ENCODE data around the gene ENDOV. TPM values are rescaled to one million over a fixed set of nuclear protein-coding genes. Genes with fewer than 3 reads are reported as not detected.
"Not testable (repeated sequence)": the region's sequence is repeated elsewhere in the genome, so short reads cannot be mapped to it uniquely, and the experiment has no call there.

Gene ENDOV
- total RNA-seq, 1 donor from 2014 or later: 9.7 TPM

DNA sequence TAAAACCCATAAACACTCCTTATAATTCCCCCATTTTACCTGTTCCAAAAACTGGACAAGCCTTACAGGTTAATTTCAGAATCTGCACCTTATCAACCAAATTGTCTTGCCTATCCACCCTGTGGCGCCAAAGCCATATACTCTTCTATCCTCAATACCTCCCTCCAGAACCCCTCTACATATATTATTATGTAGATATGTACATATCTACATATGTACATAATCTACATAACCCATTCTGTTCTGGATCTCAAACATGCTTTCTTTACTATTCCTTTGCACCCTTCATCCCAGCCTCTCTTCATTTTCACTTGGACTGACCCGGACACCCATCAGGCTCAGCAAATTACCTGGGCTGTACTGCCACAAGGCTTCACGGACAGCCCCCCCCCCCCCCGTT, 12.0 kb upstream of the ENDOV start:
- Histone ChIP-seq H3K4me3 (no peak overlapping the region), H3K27me3 (peaks cover 14% of the 10 kb centered on the region), H3K9me3 (ENCODE audit: low read depth) (no peaks in the 10 kb centered on the region), H3F3A (ENCODE audit: low read depth) (peaks cover 3% of the 10 kb centered on the region), H2AFZ (replicated peaks) (no peak overlapping the region), H3K9ac (no peak overlapping the region), H3K4me1 (peaks cover 17% of the 10 kb centered on the region), H3K27ac (no peak overlapping the region), H4K20me1 (ENCODE audit: low read depth) (no peaks in the 10 kb centered on the region), H3K4me2 (no peak overlapping the region), H3K79me2 (ENCODE audit: low read depth) (no peaks in the 10 kb centered on the region), H3K36me3 (no peaks in the 10 kb centered on the region)
- Mint-ChIP-seq H3K36me3 (no peaks in the 10 kb centered on the region), H3K27ac (no peak overlapping the region), H3K9me3 (no peaks in the 10 kb centered on the region), H3K4me1 (peaks cover 2% of the 10 kb centered on the region), H3K4me3 (no peak overlapping the region), H3K27me3 (ENCODE audit: insufficient read depth, low read depth) (no peaks in the 10 kb centered on the region)
- no peak for DNase-seq (ENCODE audit: low spot score)
- TF ChIP-seq, protein P1, sequence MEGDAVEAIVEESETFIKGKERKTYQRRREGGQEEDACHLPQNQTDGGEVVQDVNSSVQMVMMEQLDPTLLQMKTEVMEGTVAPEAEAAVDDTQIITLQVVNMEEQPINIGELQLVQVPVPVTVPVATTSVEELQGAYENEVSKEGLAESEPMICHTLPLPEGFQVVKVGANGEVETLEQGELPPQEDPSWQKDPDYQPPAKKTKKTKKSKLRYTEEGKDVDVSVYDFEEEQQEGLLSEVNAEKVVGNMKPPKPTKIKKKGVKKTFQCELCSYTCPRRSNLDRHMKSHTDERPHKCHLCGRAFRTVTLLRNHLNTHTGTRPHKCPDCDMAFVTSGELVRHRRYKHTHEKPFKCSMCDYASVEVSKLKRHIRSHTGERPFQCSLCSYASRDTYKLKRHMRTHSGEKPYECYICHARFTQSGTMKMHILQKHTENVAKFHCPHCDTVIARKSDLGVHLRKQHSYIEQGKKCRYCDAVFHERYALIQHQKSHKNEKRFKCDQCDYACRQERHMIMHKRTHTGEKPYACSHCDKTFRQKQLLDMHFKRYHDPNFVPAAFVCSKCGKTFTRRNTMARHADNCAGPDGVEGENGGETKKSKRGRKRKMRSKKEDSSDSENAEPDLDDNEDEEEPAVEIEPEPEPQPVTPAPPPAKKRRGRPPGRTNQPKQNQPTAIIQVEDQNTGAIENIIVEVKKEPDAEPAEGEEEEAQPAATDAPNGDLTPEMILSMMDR (IDR thresholded peaks at IDR 0.05): no peak
- TF ChIP-seq EZH2phosphoT487 (IDR thresholded peaks at IDR 0.05) (no peak), EZH2 (IDR thresholded peaks at IDR 0.05) (no peak)

DNA sequence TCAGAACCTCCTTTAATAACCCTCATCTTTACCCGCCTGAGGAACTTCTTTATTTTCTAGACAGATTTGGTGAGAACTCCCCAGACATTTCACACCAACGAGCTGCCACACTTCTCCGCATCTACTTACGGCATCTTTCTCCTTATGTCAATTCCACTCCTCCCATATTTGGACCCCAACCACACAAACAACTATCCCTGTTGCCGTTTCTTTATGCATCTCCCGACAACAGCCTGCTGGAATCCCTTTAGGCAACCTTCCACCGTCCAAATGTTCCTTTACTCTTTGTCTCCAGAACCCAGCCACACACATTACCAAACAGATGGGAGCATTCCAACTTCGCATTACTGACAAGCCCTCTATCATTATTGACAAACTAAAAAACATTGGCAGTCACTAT, 8.8 kb upstream of the ENDOV start:
- H3K27ac ChIP-seq: no peak overlapping the region
- H3K36me3 ChIP-seq: no peaks in the 10 kb centered on the region
- no peak overlapping the region for H3K4me3 ChIP-seq
- Mint-ChIP-seq H3K4me3 (no peak overlapping the region), H3K27ac (no peak overlapping the region), H3K36me3 (no peaks in the 10 kb centered on the region), H3K27me3 (ENCODE audit: insufficient read depth, low read depth) (no peaks in the 10 kb centered on the region), H3K9me3 (no peaks in the 10 kb centered on the region), H3K4me1 (no peaks in the 10 kb centered on the region)
- TF ChIP-seq, protein P1 (IDR thresholded peaks at IDR 0.05): no peak
- no peak for TF ChIP-seq EZH2phosphoT487 (IDR thresholded peaks at IDR 0.05)
- TF ChIP-seq EZH2 (IDR thresholded peaks at IDR 0.05): no peak
- H3K4me2 ChIP-seq: no peak overlapping the region
- DNase-seq (ENCODE audit: low spot score): no peak
- no peak overlapping the region for H2AFZ ChIP-seq (replicated peaks)
- H3K4me1 ChIP-seq: peaks cover 5% of the 10 kb centered on the region
- H3F3A ChIP-seq (ENCODE audit: low read depth): no peaks in the 10 kb centered on the region
- no peaks in the 10 kb centered on the region for H3K9me3 ChIP-seq (ENCODE audit: low read depth)
- H3K79me2 ChIP-seq (ENCODE audit: low read depth): no peaks in the 10 kb centered on the region
- H4K20me1 ChIP-seq (ENCODE audit: low read depth): no peaks in the 10 kb centered on the region
- H3K27me3 ChIP-seq: peaks cover 34% of the 10 kb centered on the region
- H3K9ac ChIP-seq: no peak overlapping the region

DNA sequence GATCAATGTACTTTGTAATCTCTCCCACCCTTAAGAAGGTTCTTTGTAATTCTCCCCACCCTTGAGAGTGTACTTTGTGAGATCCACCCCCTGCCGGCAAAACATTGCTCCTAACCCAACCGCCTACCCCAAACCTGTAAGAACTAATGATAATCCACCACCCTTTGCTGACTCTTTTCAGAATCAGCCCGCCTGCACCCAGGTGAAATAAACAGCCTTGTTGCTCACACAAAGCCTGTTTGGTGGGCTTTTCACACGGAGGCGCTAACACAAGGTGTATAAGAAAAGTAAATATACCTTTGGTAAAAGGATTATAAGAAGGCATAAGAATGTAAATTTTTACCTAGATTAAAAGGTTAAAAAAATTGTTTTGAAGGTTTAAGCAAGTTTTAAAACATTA, 7.0 kb upstream of the ENDOV start:
- not testable (repeated sequence) for H3K9ac ChIP-seq; H4K20me1 ChIP-seq (ENCODE audit: low read depth); H3K4me1 Mint-ChIP-seq; H3K27ac ChIP-seq; H3K9me3 Mint-ChIP-seq; H3K4me1 ChIP-seq; H3K36me3 Mint-ChIP-seq; H3K9me3 ChIP-seq (ENCODE audit: low read depth); H3K4me2 ChIP-seq; H3F3A ChIP-seq (ENCODE audit: low read depth); H3K36me3 ChIP-seq; H3K79me2 ChIP-seq (ENCODE audit: low read depth); H3K4me3 ChIP-seq; H3K4me3 Mint-ChIP-seq; DNase-seq (ENCODE audit: low spot score); H3K27me3 Mint-ChIP-seq (ENCODE audit: insufficient read depth, low read depth); H3K27ac Mint-ChIP-seq; H2AFZ ChIP-seq (replicated peaks)
- peaks cover 51% of the 10 kb centered on the region for H3K27me3 ChIP-seq

DNA sequence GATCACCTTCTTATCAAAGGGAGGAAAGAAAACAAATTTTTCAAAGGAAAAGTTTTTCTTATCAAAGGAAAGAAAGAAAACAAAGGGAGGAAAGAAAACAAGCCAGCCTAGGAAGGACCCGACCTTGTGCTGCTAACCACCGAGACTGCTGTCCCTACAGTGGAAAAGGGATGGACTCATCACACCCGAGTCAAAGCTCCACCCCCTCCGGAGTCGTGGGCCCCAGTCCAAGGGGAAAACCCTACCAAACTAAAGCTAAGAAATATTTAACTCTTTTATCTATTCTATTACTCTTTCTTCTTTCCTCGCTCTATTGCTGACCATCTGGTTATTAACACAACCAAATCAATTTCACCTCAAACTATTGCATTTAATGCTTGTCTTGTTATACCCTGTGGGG, 6.1 kb upstream of the ENDOV start:
- Histone ChIP-seq H3K27me3 (peaks cover 61% of the 10 kb centered on the region), H3K9ac (no peak overlapping the region), H4K20me1 (ENCODE audit: low read depth) (no peaks in the 10 kb centered on the region), H3K79me2 (ENCODE audit: low read depth) (no peaks in the 10 kb centered on the region), H3K36me3 (no peaks in the 10 kb centered on the region), H2AFZ (replicated peaks) (no peak overlapping the region), H3K27ac (no peak overlapping the region), H3F3A (ENCODE audit: low read depth) (no peaks in the 10 kb centered on the region), H3K4me1 (peaks cover 5% of the 10 kb centered on the region), H3K4me2 (no peak overlapping the region), H3K4me3 (no peak overlapping the region), H3K9me3 (ENCODE audit: low read depth) (no peaks in the 10 kb centered on the region)
- no peak overlapping the region for H3K4me3 Mint-ChIP-seq
- H3K36me3 Mint-ChIP-seq: no peaks in the 10 kb centered on the region
- peaks cover 4% of the 10 kb centered on the region for H3K4me1 Mint-ChIP-seq
- TF ChIP-seq EZH2phosphoT487 (IDR thresholded peaks at IDR 0.05) (no peak), EZH2 (IDR thresholded peaks at IDR 0.05) (no peak)
- TF ChIP-seq, protein P1 (IDR thresholded peaks at IDR 0.05): no peak
- H3K27ac Mint-ChIP-seq: no peak overlapping the region
- H3K27me3 Mint-ChIP-seq (ENCODE audit: insufficient read depth, low read depth): no peaks in the 10 kb centered on the region
- H3K9me3 Mint-ChIP-seq: no peaks in the 10 kb centered on the region
- DNase-seq (ENCODE audit: low spot score): no peak
